Ascending aorta (tissue), 2 donors: ENCODE results near the gene PABPN1L. TPM values are rescaled to one million over a fixed set of nuclear protein-coding genes. Genes with fewer than 3 reads are reported as not detected.
"Not testable (repeated sequence)": the region's sequence is repeated elsewhere in the genome, so short reads cannot be mapped to it uniquely, and the experiment has no call there.

Experiments
- DNase-seq, 2 donors: peaks; one replicate each; pipeline ENCODE4 v3.0.0-alpha.2; 2019; ENCODE audit warnings: low spot score in 2 of 2
- H3K27ac ChIP-seq, 2 donors: fragments of 200-600 bp; sonication (generic); one replicate each; pipeline ENCODE4 v1.5.1; 2016 to 2017; ENCODE audit warnings: mild to moderate bottlenecking in 1 of 2
- H3K27me3 ChIP-seq: fragments of 200-600 bp; sonication (generic); one replicate; pipeline ENCODE4 v1.5.1; 2017
- H3K36me3 ChIP-seq, 2 donors: fragments of 200-600 bp; sonication (generic); one replicate each; pipeline ENCODE4 v1.5.1; 2016
- H3K4me1 ChIP-seq, 2 donors: fragments of 200-600 bp; sonication (generic); one replicate each; pipeline ENCODE4 v1.5.1; 2016 to 2017; ENCODE audit warnings: mild to moderate bottlenecking in 1 of 2
- H3K4me3 ChIP-seq, 2 donors: fragments of 200-600 bp; sonication (generic); one replicate each; pipeline ENCODE4 v1.5.1; 2016 to 2017; ENCODE audit warnings: mild to moderate bottlenecking in 1 of 2
- H3K9me3 ChIP-seq, 2 donors: fragments of 200-600 bp; sonication (generic); one replicate each; pipeline ENCODE4 v1.5.1; 2016
- intact Hi-C: fragments of 100-400 bp; cut with DNase I; formaldehyde crosslinking; loops from one replicate; pipeline ENCODE4 v1.15.1; 2023
- total RNA-seq: library from RNA; depleted of rRNA; stranded (reverse); fragments of >200 nt; gene quantifications from one replicate; pipeline ENCODE4 v1.1.0, GENCODE V29; 2016
- TF ChIP-seq, protein P1 (sequence below), 3 experiments: fragments of 200-600 bp in 2 of 3; fragments of 450-650 bp in 1 of 3; sonication (generic) in 2 of 3; IDR thresholded peaks; one replicate each; pipeline ENCODE4 v1.5.1; 2016 to 2019; ENCODE audit warnings: antibody characterized with exemption in 3 of 3, mild to moderate bottlenecking in 1 of 3, moderate library complexity in 1 of 3

The PABPN1L gene
- total RNA-seq, 1 donor from 2014 or later = not detected

DNA sequence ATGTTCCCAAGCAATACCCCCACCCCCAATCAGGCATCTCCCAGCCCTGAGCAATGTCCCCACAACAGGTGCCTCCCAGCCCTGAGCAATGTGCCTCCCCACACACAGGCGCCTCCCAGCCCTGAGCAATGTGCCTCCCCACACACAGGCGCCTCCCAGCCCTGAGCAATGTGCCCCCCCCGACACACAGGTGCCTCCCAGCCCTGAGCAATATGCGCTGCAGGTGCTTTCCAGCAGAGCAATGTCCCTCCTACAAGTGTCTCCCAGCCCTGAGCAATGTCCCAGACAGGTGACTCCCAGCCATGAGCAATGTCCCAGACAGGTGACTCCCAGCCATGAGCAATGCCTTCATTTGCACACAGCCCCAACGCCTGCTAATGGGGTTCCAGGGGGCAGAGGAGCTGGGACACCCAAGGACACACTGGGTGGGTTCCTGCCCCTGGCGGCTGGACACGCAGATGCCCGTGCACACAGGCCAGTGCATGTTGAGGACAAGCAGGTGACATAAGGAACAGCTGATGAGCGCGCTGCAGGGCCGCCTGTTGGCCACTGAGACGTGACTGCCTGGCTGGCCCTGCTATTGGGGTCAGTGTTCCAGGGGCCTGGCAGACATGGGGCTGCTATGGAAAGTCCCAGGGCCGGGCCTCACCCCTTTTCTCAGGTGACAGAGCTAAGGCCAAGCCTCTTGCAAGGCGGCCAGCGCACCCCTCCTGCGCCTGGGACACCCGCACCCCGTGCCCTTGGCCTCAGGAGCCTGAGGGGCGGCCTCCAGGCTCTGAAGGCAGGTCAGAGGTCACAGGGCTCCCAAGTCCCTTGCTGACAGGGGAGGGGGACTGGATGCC lies 26.9 kb upstream of the PABPN1L start:
- no peak overlapping the region for H3K27ac ChIP-seq
- H3K27me3 ChIP-seq = no peaks in the 10 kb centered on the region
- DNase-seq = no peak
- no peak overlapping the region for H3K4me3 ChIP-seq
- H3K9me3 ChIP-seq = no peaks in the 10 kb centered on the region
- TF ChIP-seq, protein P1, sequence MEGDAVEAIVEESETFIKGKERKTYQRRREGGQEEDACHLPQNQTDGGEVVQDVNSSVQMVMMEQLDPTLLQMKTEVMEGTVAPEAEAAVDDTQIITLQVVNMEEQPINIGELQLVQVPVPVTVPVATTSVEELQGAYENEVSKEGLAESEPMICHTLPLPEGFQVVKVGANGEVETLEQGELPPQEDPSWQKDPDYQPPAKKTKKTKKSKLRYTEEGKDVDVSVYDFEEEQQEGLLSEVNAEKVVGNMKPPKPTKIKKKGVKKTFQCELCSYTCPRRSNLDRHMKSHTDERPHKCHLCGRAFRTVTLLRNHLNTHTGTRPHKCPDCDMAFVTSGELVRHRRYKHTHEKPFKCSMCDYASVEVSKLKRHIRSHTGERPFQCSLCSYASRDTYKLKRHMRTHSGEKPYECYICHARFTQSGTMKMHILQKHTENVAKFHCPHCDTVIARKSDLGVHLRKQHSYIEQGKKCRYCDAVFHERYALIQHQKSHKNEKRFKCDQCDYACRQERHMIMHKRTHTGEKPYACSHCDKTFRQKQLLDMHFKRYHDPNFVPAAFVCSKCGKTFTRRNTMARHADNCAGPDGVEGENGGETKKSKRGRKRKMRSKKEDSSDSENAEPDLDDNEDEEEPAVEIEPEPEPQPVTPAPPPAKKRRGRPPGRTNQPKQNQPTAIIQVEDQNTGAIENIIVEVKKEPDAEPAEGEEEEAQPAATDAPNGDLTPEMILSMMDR (IDR thresholded peaks at IDR 0.05) = no peak
- no peaks in the 10 kb centered on the region for H3K4me1 ChIP-seq
- no peaks in the 10 kb centered on the region for H3K36me3 ChIP-seq
- intact Hi-C loops = no loop called here

DNA sequence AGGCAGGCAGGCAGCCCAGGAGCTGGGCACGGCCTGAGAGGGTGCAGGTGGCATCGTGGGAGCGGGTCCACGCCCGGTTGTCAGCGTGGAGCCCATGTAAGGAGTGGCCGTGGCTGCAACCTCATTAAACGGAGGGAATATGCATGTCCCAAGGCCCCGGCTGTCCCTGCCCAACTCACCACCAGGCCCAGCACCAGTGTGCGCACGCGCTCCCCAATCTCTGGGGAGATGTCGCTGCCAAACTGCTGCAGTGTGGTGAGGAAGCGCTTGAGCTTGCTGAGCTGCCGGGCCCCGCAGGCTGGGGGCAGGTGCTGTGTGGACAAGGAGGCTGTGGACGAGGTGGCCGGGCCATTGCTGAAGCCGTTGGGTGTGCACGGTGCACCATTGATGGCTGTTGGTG lies 25.6 kb upstream of the PABPN1L start:
- H3K4me3 ChIP-seq = no peak overlapping the region
- intact Hi-C loops = no loop called here
- H3K27ac ChIP-seq = no peak overlapping the region
- no peak for DNase-seq
- TF ChIP-seq, protein P1 (IDR thresholded peaks at IDR 0.05) = no peak
- H3K4me1 ChIP-seq = no peaks in the 10 kb centered on the region
- H3K36me3 ChIP-seq = no peaks in the 10 kb centered on the region
- H3K27me3 ChIP-seq = no peaks in the 10 kb centered on the region
- no peaks in the 10 kb centered on the region for H3K9me3 ChIP-seq

GRCh38 chr16:88891083-88891482 lies 24.6 kb upstream of the PABPN1L start:
- TF ChIP-seq, protein P1 (IDR thresholded peaks at IDR 0.05) = no peak
- H3K36me3 ChIP-seq = no peaks in the 10 kb centered on the region
- no peak overlapping the region for H3K27ac ChIP-seq
- no peaks in the 10 kb centered on the region for H3K4me1 ChIP-seq
- no peak for DNase-seq
- no peaks in the 10 kb centered on the region for H3K9me3 ChIP-seq
- H3K27me3 ChIP-seq = no peaks in the 10 kb centered on the region
- no peak overlapping the region for H3K4me3 ChIP-seq
- intact Hi-C loops = no loop called here

- H3K27me3 ChIP-seq, DNase-seq, H3K9me3 ChIP-seq, H3K27ac ChIP-seq, intact Hi-C loops, H3K36me3 ChIP-seq, H3K4me3 ChIP-seq, H3K4me1 ChIP-seq: not testable (repeated sequence)
Observed at GRCh38 chr16:88889702-88890352, 23.4 kb upstream of the PABPN1L start.

GRCh38 chr16:88888461-88889387 lies 22.3 kb upstream of the PABPN1L start:
- Histone ChIP-seq H3K4me1 (no peaks in the 10 kb centered on the region), H3K36me3 (no peaks in the 10 kb centered on the region), H3K9me3 (no peaks in the 10 kb centered on the region), H3K27ac (no peak overlapping the region), H3K4me3 (no peak overlapping the region), H3K27me3 (no peaks in the 10 kb centered on the region)
- TF ChIP-seq, protein P1 (IDR thresholded peaks at IDR 0.05) = no peak
- DNase-seq = no peak
- intact Hi-C loops = no loop called here
